ENCODE results near the gene CPA5.

DNA sequence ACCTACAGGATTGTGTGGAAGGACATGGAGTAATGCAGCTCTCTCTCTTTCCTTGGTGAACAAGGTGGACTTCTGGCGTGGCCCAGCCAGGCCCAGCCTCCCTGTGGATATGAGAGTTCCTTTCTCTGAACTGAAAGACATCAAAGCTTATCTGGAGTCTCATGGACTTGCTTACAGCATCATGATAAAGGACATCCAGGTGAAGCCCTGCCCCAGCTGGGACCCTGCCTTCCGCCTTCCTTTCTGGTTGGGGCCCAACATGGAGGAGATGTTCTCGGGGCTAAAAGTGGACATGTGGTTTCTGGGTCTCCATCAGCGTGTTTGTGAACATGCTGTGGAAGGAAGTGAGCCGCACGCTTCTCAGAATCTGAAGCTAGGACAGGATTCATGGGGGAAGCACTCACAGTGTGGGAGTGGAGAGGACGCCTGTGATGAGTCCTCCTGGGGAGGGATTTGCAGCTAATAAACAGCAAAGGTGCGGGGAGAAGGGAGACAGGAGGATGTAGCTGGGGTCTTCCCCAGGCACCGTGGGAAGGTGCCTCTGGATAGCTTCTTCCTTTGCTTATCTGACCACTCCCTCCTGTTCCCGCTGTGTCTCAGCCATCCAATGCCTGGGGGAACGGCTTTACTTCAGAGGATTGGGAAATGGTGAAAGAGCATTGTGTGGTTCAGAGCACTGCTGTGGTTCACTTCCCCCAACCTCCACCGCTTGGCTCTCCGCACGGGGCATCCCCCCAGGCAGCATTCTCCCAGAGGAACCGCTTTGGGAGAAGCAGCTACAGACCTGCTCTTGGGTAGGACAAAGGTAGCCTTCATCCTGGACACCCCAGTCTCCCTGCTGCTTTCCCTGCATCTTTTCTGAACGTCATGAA lies 5.5 kb downstream of the CPA5 start:
- TF ChIP-seq, protein P1, sequence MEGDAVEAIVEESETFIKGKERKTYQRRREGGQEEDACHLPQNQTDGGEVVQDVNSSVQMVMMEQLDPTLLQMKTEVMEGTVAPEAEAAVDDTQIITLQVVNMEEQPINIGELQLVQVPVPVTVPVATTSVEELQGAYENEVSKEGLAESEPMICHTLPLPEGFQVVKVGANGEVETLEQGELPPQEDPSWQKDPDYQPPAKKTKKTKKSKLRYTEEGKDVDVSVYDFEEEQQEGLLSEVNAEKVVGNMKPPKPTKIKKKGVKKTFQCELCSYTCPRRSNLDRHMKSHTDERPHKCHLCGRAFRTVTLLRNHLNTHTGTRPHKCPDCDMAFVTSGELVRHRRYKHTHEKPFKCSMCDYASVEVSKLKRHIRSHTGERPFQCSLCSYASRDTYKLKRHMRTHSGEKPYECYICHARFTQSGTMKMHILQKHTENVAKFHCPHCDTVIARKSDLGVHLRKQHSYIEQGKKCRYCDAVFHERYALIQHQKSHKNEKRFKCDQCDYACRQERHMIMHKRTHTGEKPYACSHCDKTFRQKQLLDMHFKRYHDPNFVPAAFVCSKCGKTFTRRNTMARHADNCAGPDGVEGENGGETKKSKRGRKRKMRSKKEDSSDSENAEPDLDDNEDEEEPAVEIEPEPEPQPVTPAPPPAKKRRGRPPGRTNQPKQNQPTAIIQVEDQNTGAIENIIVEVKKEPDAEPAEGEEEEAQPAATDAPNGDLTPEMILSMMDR (IDR thresholded peaks at IDR 0.05): no peak
- TF ChIP-seq POLR2AphosphoS5 (IDR thresholded peaks at IDR 0.05; ENCODE audit: insufficient read depth in 1 of 2, low read depth in 1 of 2) (no peak), POLR2A (IDR thresholded peaks at IDR 0.05) (no peak)

Data from vagina (tissue), 2 donors.